Measurements from ENCODE around the gene DNPEP. TPM values are rescaled to one million over a fixed set of nuclear protein-coding genes. Genes with fewer than 3 reads are reported as not detected.

Gene DNPEP
- total RNA-seq, 3 donors from 2014 or later = 75.7 to 127 (median 125) TPM

DNA sequence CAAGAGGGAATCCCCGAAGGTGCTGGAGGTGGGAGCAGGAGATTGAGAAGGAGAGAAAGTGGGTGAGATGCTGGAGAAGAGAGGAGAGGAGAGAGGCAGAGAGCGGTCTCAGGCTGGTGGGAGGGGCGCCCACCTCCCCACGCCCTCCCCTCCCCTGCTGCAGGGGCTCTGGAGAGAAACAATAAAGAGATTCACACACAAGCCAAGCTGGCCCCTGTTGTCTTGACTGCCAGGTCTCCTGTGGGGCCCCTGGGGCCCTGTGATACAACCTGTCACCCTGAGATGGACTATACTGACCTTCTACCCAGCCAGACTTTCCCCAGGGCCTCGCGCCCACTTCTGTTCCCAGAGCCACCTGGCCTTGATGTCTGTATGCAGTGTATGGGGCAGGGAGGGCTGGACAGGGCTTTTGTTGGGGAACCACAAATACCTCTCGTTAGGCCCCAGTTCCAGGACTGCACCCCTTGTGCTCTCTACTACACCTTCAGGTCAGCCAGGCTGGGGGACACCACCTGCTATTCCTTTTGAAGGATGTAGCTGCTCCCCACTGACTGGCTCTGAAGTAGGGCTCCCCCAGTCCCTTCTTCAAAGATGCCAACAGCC lies 38.9 kb upstream of the DNPEP start:
- TF ChIP-seq, protein P1, sequence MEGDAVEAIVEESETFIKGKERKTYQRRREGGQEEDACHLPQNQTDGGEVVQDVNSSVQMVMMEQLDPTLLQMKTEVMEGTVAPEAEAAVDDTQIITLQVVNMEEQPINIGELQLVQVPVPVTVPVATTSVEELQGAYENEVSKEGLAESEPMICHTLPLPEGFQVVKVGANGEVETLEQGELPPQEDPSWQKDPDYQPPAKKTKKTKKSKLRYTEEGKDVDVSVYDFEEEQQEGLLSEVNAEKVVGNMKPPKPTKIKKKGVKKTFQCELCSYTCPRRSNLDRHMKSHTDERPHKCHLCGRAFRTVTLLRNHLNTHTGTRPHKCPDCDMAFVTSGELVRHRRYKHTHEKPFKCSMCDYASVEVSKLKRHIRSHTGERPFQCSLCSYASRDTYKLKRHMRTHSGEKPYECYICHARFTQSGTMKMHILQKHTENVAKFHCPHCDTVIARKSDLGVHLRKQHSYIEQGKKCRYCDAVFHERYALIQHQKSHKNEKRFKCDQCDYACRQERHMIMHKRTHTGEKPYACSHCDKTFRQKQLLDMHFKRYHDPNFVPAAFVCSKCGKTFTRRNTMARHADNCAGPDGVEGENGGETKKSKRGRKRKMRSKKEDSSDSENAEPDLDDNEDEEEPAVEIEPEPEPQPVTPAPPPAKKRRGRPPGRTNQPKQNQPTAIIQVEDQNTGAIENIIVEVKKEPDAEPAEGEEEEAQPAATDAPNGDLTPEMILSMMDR (IDR thresholded peaks at IDR 0.05) = no peak
- ATAC-seq (no peak), DNase-seq (no peak)
- no peaks in the 10 kb centered on the region for H3K4me1 ChIP-seq (ENCODE audit: low read depth)
- intact Hi-C loops (cut with DNase I, micrococcal nuclease) = no loop called here
- no peaks in the 10 kb centered on the region for H3K9me3 ChIP-seq
- H3K36me3 ChIP-seq (ENCODE audit: low read depth) = no peaks in the 10 kb centered on the region
- H3K4me3 ChIP-seq = no peak overlapping the region

DNA sequence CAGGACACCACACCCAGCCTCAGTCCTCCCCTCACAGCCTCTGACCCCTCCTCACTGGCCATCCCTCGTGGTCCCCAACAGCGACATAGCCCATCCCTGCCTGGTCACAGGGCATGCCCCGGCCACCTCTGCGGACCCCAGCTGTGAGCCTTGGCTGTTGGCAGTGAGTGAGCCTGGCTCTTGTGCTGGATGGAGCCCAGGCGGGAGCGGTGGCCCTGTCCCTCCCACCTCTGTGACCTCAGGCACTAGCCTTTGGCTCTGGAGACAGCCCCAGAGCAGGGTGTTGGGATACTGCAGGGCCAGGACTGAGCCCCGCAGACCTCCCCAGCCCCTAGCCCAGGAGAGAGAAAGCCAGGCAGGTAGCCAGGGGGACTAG lies 38.3 kb upstream of the DNPEP start:
- H3K9me3 ChIP-seq = no peaks in the 10 kb centered on the region
- TF ChIP-seq, protein P1 (IDR thresholded peaks at IDR 0.05) = no peak
- H3K4me1 ChIP-seq (ENCODE audit: low read depth) = no peaks in the 10 kb centered on the region
- peak; percentile 8 for ATAC-seq
- H3K36me3 ChIP-seq (ENCODE audit: low read depth) = no peaks in the 10 kb centered on the region
- no peak overlapping the region for H3K4me3 ChIP-seq
- DNase-seq = no peak
- intact Hi-C loops (cut with DNase I, micrococcal nuclease) = no loop called here

DNA sequence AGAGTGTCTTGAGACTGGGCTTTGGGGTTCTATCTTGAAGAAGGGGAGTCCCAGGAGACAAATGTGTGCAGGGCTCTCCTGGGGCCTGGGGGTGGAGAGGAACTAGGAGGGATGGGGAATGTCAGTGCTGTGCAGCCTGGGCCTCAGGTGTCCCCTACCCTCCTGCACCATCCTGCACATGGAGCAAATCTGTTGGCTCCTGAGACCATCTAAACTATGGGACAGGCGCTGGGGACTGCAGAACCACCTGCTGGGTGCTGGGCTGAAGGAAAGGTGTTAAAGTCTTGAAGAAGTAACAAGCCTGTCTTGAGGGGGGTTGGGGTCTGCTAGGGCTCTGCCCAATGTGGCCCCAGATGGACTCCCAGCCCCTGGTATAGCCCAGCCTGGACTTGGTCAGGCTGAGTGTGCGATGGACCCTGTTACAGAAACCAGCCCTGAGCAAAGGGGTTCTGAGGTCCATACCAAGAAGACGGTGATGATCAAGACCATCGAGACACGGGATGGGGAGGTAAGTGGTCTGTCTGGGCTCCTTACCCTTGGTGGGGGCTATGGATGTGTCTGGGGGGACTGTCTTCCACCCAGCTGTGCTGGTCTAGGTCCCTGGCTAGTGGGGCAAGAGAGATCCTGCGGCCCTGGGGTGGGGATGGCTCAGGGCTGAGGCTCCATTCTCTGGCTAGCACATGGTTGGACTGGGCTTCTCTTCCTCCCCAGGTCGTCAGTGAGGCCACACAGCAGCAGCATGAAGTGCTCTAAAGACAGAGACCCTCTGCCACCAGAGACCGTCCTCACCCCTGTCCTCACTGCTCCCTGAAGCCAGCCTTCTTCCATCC lies 37.7 kb upstream of the DNPEP start:
- Histone ChIP-seq H3K4me3 (no peak overlapping the region), H3K4me1 (ENCODE audit: low read depth) (no peaks in the 10 kb centered on the region), H3K36me3 (ENCODE audit: low read depth) (no peaks in the 10 kb centered on the region), H3K9me3 (no peaks in the 10 kb centered on the region)
- TF ChIP-seq, protein P1 (IDR thresholded peaks at IDR 0.05) = no peak
- peak; percentile 10 for ATAC-seq
- no peak for DNase-seq
- intact Hi-C loops (cut with DNase I, micrococcal nuclease) = no loop called here

DNA sequence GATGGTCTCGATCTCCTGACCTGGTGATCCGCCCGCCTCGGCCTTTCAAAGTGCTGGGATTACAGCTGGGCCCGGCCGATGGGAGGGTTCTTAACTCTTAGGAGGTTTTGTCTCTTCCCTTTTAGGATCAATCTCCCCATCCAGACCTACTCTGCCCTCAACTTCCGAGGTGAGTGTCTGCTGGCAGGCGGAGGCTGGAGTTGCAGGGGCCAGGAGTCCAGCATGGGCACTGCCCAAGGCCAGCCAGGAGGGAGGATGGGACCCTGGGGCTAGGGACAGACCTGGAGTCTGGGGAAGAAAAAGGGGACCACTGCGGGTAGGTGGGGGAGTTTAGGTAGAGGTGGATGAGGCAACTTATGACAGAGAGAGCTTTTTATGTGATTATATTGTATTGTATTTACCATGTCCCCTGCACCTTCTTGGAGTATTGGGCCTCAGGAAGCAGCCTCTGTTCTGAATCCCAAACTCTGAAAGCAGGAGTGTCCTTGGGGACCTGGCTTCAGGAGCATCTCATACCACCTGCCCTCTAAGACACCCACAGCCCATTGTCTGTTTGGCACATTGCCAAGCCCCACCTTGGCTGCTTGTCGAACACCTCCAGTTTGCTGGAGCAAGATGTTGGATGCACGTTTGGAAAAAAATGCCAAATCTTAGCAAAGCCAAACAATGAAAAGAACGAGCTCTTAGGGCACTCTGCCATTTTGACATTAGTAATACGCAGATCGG lies 36.1 kb upstream of the DNPEP start:
- Histone ChIP-seq H3K9me3 (no peaks in the 10 kb centered on the region), H3K4me1 (ENCODE audit: low read depth) (peaks cover 4% of the 10 kb centered on the region), H3K4me3 (no peak overlapping the region), H3K36me3 (ENCODE audit: low read depth) (no peaks in the 10 kb centered on the region)
- ATAC-seq (no peak), DNase-seq (no peak)
- intact Hi-C loops (cut with DNase I, micrococcal nuclease) = no loop called here
- TF ChIP-seq, protein P1 (IDR thresholded peaks at IDR 0.05) = no peak

DNA sequence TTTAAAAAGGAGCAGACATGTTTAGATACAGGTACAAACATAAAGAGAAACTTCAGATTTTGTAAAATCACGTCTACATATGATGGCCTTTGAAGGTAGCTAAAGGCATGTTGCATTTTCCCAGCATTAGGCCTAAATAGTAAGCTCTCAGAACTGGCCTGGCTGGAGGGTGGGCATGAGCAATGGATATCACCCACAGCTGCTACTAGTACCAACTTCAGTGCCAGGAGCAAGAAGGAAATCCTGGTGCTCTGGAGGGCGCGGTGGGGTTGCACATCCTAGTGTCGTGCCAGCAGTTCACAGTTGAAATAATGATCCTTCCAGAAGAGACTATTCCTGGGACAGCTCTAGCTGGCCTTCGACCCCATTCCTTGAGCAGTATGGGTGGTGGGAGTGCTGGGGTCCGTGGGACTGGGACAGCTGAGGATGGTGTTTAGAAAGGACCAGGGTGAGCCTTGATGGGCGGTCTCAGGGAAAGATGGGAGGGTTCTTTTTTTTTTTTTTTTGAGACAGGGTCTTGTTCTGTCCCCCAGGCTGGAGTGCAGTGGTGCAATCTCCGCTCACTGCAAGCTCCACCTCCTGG lies 35.3 kb upstream of the DNPEP start:
- peaks cover 10% of the 10 kb centered on the region for H3K4me1 ChIP-seq (ENCODE audit: low read depth)
- no peaks in the 10 kb centered on the region for H3K36me3 ChIP-seq (ENCODE audit: low read depth)
- no peaks in the 10 kb centered on the region for H3K9me3 ChIP-seq
- DNase-seq = no peak
- TF ChIP-seq, protein P1 (IDR thresholded peaks at IDR 0.05) = no peak
- intact Hi-C loops (cut with DNase I, micrococcal nuclease) = no loop called here
- H3K4me3 ChIP-seq = no peak overlapping the region
- ATAC-seq = no peak
